CD4-positive, CD25-positive, alpha-beta regulatory T cell (primary cell): Measurements from ENCODE around the gene VPS54. TPM values are rescaled to one million over a fixed set of nuclear protein-coding genes. Genes with fewer than 3 reads are reported as not detected.

Experiments
- ATAC-seq, 2 donors: fragments of 150-1000 bp; cut with Tn5 transposase; one replicate each; pipeline ENCODE4 v1.10.0; 2021; ENCODE audit warnings: low read depth in 2 of 2, moderate number of reproducible peaks in 2 of 2, moderate library complexity in 1 of 2
- DNase-seq, 3 donors: peaks; one replicate each; pipeline versions ENCODE4 v3.0.0 to v3.0.0-alpha.2; 2012 to 2022; ENCODE audit warnings: mixed read lengths in 1 of 3
- H3K27ac ChIP-seq: one replicate; pipeline ENCODE4 v1.7.0; 2013; ENCODE audit warnings: mild to moderate bottlenecking, low read length; ENCODE audit not compliant: insufficient read depth, poor library complexity, severe bottlenecking
- H3K27me3 ChIP-seq: one replicate; pipeline ENCODE4 v1.7.0; 2013; ENCODE audit warnings: low read length; ENCODE audit not compliant: control insufficient read depth, insufficient read depth
- H3K36me3 ChIP-seq: one replicate; pipeline ENCODE4 v1.7.0; 2013; ENCODE audit warnings: mild to moderate bottlenecking, low read length, moderate library complexity; ENCODE audit not compliant: control insufficient read depth, insufficient read depth
- H3K4me1 ChIP-seq: 2 replicates; pipeline ENCODE4 v1.7.0; 2013; ENCODE audit warnings: mild to moderate bottlenecking, low read length; ENCODE audit not compliant: insufficient read depth, control insufficient read depth, poor library complexity, severe bottlenecking
- H3K4me3 ChIP-seq: one replicate; pipeline ENCODE4 v1.7.0; 2013; ENCODE audit warnings: low read depth, mild to moderate bottlenecking, low read length, moderate library complexity
- H3K9me3 ChIP-seq, 2 experiments: 1 replicate in 1 of 2; 2 replicates in 1 of 2; pipeline ENCODE4 v1.7.0; 2013; ENCODE audit warnings: low read length in 2 of 2, mild to moderate bottlenecking in 1 of 2, moderate library complexity in 1 of 2; ENCODE audit not compliant: control insufficient read depth in 2 of 2
- H3K27ac Mint-ChIP-seq, 3 donors: one replicate each; pipeline ENCODE4 v1.8.0; 2020 to 2022; ENCODE audit warnings: mild to moderate bottlenecking in 3 of 3, mixed read lengths in 3 of 3, moderate library complexity in 2 of 3
- H3K27me3 Mint-ChIP-seq: one replicate; pipeline ENCODE4 v1.8.0; 2022; ENCODE audit warnings: mild to moderate bottlenecking, mixed read lengths
- H3K36me3 Mint-ChIP-seq: one replicate; pipeline ENCODE4 v1.8.0; 2020; ENCODE audit warnings: mixed read lengths
- H3K4me1 Mint-ChIP-seq, 4 donors: one replicate each; pipeline ENCODE4 v1.8.0; 2020 to 2022; ENCODE audit warnings: mixed read lengths in 4 of 4, mild to moderate bottlenecking in 1 of 4
- H3K4me3 Mint-ChIP-seq, 4 donors: one replicate each; pipeline ENCODE4 v1.8.0; 2020 to 2022; ENCODE audit warnings: mild to moderate bottlenecking in 4 of 4, mixed read lengths in 4 of 4, moderate library complexity in 3 of 4
- H3K9me3 Mint-ChIP-seq, 7 donors: one replicate each; pipeline ENCODE4 v1.8.0; 2020 to 2022; ENCODE audit warnings: mixed read lengths in 7 of 7, mild to moderate bottlenecking in 3 of 7, moderate library complexity in 2 of 7
- polyA plus RNA-seq, 4 donors: library from polyadenylated mRNA; unstranded; fragments of 300-500 nt; fragmentation: Illumina TruSeq; gene quantifications; one replicate each; pipeline ENCODE4 v1.2.3, GENCODE V29; 2021
- total RNA-seq: library from RNA; stranded (reverse); gene quantifications from one replicate; pipeline ENCODE4 v1.2.3, GENCODE V29; 2022

Gene VPS54, protein sequence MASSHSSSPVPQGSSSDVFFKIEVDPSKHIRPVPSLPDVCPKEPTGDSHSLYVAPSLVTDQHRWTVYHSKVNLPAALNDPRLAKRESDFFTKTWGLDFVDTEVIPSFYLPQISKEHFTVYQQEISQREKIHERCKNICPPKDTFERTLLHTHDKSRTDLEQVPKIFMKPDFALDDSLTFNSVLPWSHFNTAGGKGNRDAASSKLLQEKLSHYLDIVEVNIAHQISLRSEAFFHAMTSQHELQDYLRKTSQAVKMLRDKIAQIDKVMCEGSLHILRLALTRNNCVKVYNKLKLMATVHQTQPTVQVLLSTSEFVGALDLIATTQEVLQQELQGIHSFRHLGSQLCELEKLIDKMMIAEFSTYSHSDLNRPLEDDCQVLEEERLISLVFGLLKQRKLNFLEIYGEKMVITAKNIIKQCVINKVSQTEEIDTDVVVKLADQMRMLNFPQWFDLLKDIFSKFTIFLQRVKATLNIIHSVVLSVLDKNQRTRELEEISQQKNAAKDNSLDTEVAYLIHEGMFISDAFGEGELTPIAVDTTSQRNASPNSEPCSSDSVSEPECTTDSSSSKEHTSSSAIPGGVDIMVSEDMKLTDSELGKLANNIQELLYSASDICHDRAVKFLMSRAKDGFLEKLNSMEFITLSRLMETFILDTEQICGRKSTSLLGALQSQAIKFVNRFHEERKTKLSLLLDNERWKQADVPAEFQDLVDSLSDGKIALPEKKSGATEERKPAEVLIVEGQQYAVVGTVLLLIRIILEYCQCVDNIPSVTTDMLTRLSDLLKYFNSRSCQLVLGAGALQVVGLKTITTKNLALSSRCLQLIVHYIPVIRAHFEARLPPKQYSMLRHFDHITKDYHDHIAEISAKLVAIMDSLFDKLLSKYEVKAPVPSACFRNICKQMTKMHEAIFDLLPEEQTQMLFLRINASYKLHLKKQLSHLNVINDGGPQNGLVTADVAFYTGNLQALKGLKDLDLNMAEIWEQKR
- total RNA-seq, result 20.7 TPM
- polyA plus RNA-seq, result 10 to 100 TPM in 3 of 4 donors, 1 to 10 TPM in 1; 6.4 to 13.6 (median 11.3) TPM

DNA sequence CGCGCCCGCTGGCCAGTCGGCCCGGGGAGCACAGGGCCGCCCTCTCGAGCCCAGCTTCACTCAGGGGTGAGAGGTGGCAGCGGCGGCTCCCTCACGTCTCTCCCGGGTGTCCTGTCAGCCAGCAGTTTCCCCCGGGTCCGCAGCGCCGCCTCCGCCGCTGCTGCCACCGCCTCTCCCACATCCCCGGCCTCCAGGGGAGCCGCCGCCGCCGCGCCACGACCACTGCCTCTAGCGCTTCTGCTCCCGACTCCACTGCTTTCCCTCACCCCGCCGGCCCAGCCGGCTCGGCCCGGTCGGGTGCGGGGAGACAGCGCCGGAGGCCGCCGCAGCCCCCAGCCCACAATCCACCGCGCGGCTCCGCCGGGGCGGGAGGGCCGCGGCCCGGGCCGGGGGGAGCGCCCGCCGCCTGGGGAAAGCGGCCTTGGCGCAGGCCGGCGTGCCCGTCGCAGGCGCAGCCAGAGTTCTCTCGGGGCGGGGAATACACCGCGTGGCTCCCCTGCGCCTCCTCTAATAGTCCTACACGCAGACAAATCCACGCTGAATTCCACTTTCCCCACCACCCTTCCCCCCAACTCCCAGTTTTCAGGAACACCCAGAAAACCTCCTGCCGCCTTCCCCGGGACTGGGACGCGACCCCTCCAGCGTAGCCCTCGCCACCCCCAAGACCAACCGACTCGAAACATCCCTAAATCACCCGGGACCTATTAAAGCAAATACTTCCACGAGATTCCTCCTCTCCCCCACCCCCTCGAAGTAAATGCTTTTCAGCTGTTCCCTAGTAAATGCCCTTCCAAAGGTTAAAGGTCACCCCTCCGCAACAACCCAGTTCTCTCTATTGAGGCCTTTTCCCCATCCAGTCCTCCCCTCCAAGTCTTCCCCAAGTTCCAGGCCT, at the start of gene VPS54:
TSS of gene VPS54 (minus strand) at position 346 of the 892 bp plus-strand sequence. CDS start 35,429 bp downstream, outside the sequence.
- Mint-ChIP-seq H3K4me3 (peak within 1 kb of the TSS; percentile 99 to 100 (median 99)), H3K27ac (peak within 1 kb of the TSS; percentile 96 to 99 (median 98))
- H3K4me1 ChIP-seq, result peaks cover 34% of the 10 kb centered on the region

DNA sequence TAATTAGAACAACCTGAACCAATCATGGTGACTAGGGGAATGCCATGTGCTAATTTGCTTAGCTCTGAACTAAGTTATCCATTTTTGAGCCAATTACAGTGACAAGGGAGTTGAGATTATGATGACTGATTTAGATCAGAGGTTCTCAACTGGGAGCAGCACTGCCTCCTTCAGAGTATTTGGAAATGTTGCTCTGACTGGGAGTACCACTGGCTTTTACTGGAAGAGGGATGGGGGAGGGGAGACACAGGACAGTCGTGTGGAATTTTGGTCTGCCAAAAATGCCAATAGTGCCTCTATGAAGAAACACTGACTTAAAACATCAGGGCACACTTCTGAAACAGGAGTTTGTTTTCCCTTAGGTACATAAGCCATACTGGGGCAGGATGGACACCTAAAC, 48.1 kb upstream of the VPS54 start:
- Histone ChIP-seq H3K9me3 (no peaks in the 10 kb centered on the region), H3K4me1 (peaks cover 6% of the 10 kb centered on the region), H3K27me3 (no peaks in the 10 kb centered on the region), H3K4me3 (no peak overlapping the region), H3K27ac (no peak overlapping the region), H3K36me3 (no peaks in the 10 kb centered on the region)
- Mint-ChIP-seq H3K4me1 (peaks cover 17 to 35% (median 29%) of the 10 kb centered on the region in 4 donors), H3K4me3 (no peak overlapping the region), H3K36me3 (no peaks in the 10 kb centered on the region), H3K27ac (peak overlapping the region in 1 of 3 donors; percentile 67), H3K27me3 (peaks cover 8% of the 10 kb centered on the region), H3K9me3 (peaks cover 0 to 2% (median 0%) of the 10 kb centered on the region in 7 donors)
- ATAC-seq, result no peak
- no peak for DNase-seq

More for the DNA sequence above, at the start of gene VPS54:
- peak; percentile 76 to 77 for ATAC-seq
- Histone ChIP-seq H3K4me3 (peak within 1 kb of the TSS; percentile 97), H3K27me3 (no peaks in the 10 kb centered on the region), H3K27ac (peak within 1 kb of the TSS; percentile 72), H3K9me3 (no peaks in the 10 kb centered on the region), H3K36me3 (no peaks in the 10 kb centered on the region)
- peaks cover 36 to 56% (median 44%) of the 10 kb centered on the region in 4 donors for H3K4me1 Mint-ChIP-seq
- no peaks in the 10 kb centered on the region for H3K27me3 Mint-ChIP-seq
- no peaks in the 10 kb centered on the region for H3K9me3 Mint-ChIP-seq
- H3K36me3 Mint-ChIP-seq, result peaks cover 3% of the 10 kb centered on the region
- DNase-seq, result peak; percentile 41 to 67 (median 66)

DNA sequence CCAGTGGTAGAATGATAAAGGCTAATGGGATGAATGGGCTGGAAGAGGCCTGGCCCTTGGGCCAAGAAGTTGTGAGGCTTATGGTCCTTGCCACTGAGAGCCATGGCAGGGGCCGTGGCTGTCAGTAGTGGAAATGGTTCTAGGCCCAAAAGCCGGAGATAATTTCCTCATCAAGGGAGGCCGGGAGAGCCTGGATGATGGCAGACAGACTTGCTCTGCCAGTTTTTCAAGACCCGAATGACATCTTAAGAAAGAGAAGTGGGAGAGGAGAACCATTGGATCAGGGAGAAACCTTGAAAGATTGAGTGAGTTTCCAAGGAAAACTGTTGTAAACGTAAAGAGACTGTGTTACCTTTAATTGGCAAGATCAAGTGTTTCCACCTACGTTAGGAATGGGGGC, 46.3 kb upstream of the VPS54 start:
- no peak overlapping the region for H3K27ac ChIP-seq
- Mint-ChIP-seq H3K9me3 (peaks cover 0 to 2% (median 0%) of the 10 kb centered on the region in 7 donors), H3K27me3 (peaks cover 8% of the 10 kb centered on the region), H3K4me3 (peak overlapping the region in 1 of 4 donors; percentile 45), H3K27ac (peak overlapping the region; percentile 88 to 96 (median 89)), H3K36me3 (no peaks in the 10 kb centered on the region), H3K4me1 (peaks cover 17 to 36% (median 29%) of the 10 kb centered on the region in 4 donors)
- peaks cover 6% of the 10 kb centered on the region for H3K4me1 ChIP-seq
- ATAC-seq, result no peak
- no peaks in the 10 kb centered on the region for H3K36me3 ChIP-seq
- no peak for DNase-seq
- no peaks in the 10 kb centered on the region for H3K27me3 ChIP-seq
- H3K4me3 ChIP-seq, result no peak overlapping the region
- H3K9me3 ChIP-seq, result no peaks in the 10 kb centered on the region

DNA sequence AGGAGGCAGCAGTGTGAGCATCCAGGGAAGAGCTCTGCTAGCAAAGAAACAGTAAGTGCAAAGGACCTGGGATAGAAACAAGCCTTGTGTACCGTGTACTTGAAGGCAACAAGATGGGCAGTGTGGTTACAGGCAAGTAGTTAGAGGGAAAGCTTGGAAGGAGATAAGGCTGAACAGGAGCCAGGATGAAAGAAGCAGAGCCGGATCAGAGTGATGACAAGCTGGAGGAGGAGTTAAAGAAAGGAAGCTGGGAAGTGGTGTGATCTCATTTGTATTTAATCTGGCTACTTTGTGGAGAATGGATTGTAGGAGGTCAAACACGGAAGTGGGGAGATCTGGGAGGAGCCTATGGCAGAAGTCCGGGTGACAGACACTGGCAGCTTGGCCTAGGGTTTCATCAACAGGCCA, 44.7 kb upstream of the VPS54 start:
- peak overlapping the region; percentile 6 to 96 (median 89) for H3K27ac Mint-ChIP-seq
- Histone ChIP-seq H3K4me3 (no peak overlapping the region), H3K9me3 (no peaks in the 10 kb centered on the region), H3K27me3 (no peaks in the 10 kb centered on the region), H3K27ac (no peak overlapping the region), H3K36me3 (no peaks in the 10 kb centered on the region), H3K4me1 (peaks cover 6% of the 10 kb centered on the region)
- peaks cover 8% of the 10 kb centered on the region for H3K27me3 Mint-ChIP-seq
- H3K36me3 Mint-ChIP-seq, result no peaks in the 10 kb centered on the region
- no peak for ATAC-seq
- no peak for DNase-seq
- H3K4me3 Mint-ChIP-seq, result peak overlapping the region in 2 of 4 donors; percentile 3 to 7
- peaks cover 0 to 2% (median 0%) of the 10 kb centered on the region in 7 donors for H3K9me3 Mint-ChIP-seq
- H3K4me1 Mint-ChIP-seq, result peaks cover 17 to 36% (median 29%) of the 10 kb centered on the region in 4 donors

DNA sequence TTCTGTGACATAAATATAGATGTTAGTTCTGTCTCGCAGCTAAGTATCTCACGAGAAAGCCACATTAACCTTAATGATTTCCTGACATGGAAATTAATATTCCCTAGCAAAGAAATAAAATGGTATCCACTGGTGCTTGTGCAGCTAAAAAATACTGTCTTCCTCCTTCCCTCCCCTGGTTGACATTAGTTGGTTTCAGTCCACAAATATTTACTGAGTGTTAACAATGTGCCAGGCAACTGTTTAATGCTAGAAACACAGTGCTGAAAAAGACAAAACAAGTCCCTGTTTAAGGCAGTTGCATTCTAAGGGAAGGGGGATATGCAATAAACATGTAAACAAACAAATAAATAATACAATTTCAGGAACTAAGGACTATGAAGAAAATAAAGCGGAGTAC, 44.2 kb upstream of the VPS54 start:
- peaks cover 17 to 36% (median 29%) of the 10 kb centered on the region in 4 donors for H3K4me1 Mint-ChIP-seq
- Histone ChIP-seq H3K36me3 (no peaks in the 10 kb centered on the region), H3K4me3 (no peak overlapping the region), H3K27me3 (no peaks in the 10 kb centered on the region), H3K27ac (no peak overlapping the region), H3K9me3 (no peaks in the 10 kb centered on the region), H3K4me1 (peaks cover 6% of the 10 kb centered on the region)
- DNase-seq, result no peak
- no peaks in the 10 kb centered on the region for H3K36me3 Mint-ChIP-seq
- no peak for ATAC-seq
- H3K27ac Mint-ChIP-seq, result peak overlapping the region in 2 of 3 donors; percentile 89 to 96
- H3K4me3 Mint-ChIP-seq, result no peak overlapping the region
- peaks cover 0 to 2% (median 0%) of the 10 kb centered on the region in 7 donors for H3K9me3 Mint-ChIP-seq
- peaks cover 8% of the 10 kb centered on the region for H3K27me3 Mint-ChIP-seq

DNA sequence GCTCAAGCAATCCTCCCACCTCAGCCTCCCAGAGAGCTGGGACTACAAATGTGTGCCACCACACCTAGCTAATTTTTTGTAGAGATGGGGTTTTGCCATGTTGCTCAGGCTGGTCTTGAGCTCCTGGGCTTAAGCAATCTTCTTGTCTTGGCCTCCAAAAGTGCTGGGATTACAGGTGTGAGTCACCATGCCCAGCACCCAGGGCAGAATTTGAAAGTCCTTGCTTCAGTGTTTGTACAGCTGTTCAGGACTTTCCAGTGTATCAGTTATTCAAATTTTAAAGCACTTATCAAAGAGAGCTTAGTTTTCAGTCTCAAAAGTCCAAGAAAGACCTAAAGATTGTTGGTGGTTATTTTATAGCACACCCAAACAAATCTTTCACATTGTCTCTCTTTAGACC, 43.6 kb upstream of the VPS54 start:
- Histone ChIP-seq H3K27ac (no peak overlapping the region), H3K36me3 (no peaks in the 10 kb centered on the region), H3K9me3 (no peaks in the 10 kb centered on the region), H3K4me3 (no peak overlapping the region), H3K4me1 (peaks cover 6% of the 10 kb centered on the region), H3K27me3 (no peaks in the 10 kb centered on the region)
- peak overlapping the region in 1 of 4 donors; percentile 24 for H3K4me3 Mint-ChIP-seq
- peaks cover 0 to 2% (median 0%) of the 10 kb centered on the region in 7 donors for H3K9me3 Mint-ChIP-seq
- peaks cover 17 to 36% (median 29%) of the 10 kb centered on the region in 4 donors for H3K4me1 Mint-ChIP-seq
- ATAC-seq (no peak), DNase-seq (no peak)
- H3K36me3 Mint-ChIP-seq, result no peaks in the 10 kb centered on the region
- H3K27me3 Mint-ChIP-seq, result peaks cover 8% of the 10 kb centered on the region
- H3K27ac Mint-ChIP-seq, result peak overlapping the region; percentile 52 to 96 (median 69)
